ENCODE data around the gene DNMT3A. TPM values are rescaled to one million over a fixed set of nuclear protein-coding genes. Genes with fewer than 3 reads are reported as not detected.

DNMT3A gene
- total RNA-seq, 1 donor from 2014 or later, result 219 TPM

DNA sequence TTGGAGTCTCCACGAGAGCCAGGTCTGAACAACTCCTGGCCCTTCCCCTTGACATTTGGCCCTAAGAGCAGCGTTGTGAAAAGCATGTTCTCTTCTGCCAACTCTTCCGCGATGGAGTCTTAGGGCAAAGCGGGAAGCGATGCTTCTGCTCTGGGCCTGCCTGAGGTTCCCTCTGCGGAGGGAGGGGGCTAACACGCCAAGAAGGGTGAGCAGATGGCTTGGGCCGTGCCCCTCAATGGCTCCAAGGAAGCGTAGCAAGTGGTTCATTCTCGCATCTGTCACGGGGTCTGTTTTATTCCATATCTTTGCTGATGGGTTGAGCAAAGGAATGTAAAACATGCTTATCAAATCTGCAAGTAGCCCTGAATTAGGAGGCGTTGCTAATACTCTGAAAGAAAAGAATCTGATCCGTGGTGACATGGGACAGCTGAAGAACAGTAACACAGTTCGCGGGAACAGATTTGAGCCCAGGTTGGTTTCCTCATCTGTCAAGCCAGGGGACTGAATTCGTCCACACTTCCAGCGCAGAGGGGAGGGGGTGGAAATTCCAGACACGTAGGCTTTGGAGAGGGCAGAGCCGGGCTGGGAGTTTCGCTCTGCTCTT is 38.0 kb downstream of the DNMT3A start:
- Mint-ChIP-seq H3K4me1 (peaks cover 16% of the 10 kb centered on the region), H3K4me3 (no peak overlapping the region), H3K36me3 (peaks cover 17% of the 10 kb centered on the region), H3K27ac (peak overlapping the region; percentile 12), H3K27me3 (ENCODE audit: low read depth) (no peaks in the 10 kb centered on the region), H3K9me3 (no peaks in the 10 kb centered on the region)
- no peak for DNase-seq (ENCODE audit: low spot score in 2 of 2, unreplicated experiment in 2 of 2)
- TF ChIP-seq, protein P1, sequence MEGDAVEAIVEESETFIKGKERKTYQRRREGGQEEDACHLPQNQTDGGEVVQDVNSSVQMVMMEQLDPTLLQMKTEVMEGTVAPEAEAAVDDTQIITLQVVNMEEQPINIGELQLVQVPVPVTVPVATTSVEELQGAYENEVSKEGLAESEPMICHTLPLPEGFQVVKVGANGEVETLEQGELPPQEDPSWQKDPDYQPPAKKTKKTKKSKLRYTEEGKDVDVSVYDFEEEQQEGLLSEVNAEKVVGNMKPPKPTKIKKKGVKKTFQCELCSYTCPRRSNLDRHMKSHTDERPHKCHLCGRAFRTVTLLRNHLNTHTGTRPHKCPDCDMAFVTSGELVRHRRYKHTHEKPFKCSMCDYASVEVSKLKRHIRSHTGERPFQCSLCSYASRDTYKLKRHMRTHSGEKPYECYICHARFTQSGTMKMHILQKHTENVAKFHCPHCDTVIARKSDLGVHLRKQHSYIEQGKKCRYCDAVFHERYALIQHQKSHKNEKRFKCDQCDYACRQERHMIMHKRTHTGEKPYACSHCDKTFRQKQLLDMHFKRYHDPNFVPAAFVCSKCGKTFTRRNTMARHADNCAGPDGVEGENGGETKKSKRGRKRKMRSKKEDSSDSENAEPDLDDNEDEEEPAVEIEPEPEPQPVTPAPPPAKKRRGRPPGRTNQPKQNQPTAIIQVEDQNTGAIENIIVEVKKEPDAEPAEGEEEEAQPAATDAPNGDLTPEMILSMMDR (IDR thresholded peaks at IDR 0.05; ENCODE audit: unreplicated experiment), result no peak

GRCh38 chr2:25302758-25303375 is 38.9 kb downstream of the DNMT3A start:
- Mint-ChIP-seq H3K9me3 (no peaks in the 10 kb centered on the region), H3K4me1 (peaks cover 16% of the 10 kb centered on the region), H3K27ac (no peak overlapping the region), H3K27me3 (ENCODE audit: low read depth) (no peaks in the 10 kb centered on the region), H3K36me3 (peaks cover 18% of the 10 kb centered on the region), H3K4me3 (no peak overlapping the region)
- TF ChIP-seq, protein P1 (IDR thresholded peaks at IDR 0.05; ENCODE audit: unreplicated experiment), result no peak
- DNase-seq (ENCODE audit: low spot score in 2 of 2, unreplicated experiment in 2 of 2), result no peak

DNA sequence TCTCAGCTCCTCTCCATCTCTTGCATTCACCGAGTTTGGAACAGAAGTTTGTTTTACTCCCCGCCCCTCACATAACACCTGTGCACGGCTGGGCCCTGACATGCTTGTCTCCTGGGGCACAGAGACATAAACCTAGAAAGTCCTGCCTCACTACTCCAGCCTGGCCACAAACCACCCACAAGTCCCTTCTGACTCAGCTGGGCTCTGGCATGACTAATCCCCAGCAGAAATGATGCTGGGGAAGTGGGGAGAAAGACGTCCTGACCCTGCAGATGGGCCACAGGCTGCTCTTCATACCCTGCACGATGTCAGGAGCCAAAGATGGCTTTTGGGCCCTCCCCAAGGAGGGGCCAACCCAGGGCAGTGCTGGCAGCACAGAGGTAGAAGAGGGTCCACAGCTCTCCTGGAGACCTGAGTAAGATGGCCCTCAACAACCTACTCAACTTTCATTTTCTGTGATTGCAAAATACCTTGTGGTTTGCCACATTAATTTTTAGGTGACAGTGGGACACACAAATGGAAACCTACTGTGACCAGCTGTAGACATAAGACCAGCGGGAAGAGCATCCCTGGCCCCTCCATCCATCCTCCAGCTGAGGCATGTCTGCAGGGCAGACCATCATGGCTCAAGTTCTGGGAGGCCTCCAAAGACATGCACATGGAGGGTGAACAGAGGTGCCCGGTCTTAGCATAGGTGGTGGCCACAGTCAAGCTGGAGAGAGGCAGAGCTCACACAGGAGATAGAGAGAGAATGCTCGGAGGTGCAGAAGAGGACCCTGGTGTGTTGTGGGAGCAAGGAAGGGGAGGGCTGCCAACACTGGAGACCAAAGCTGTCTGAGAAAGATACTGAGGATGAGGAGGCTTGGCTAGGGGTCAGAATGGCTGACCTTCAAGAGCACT is 40.0 kb downstream of the DNMT3A start:
- H3K36me3 Mint-ChIP-seq, result peaks cover 14% of the 10 kb centered on the region
- no peaks in the 10 kb centered on the region for H3K27me3 Mint-ChIP-seq (ENCODE audit: low read depth)
- no peak for DNase-seq (ENCODE audit: low spot score in 2 of 2, unreplicated experiment in 2 of 2)
- no peak overlapping the region for H3K4me3 Mint-ChIP-seq
- no peaks in the 10 kb centered on the region for H3K9me3 Mint-ChIP-seq
- TF ChIP-seq, protein P1 (IDR thresholded peaks at IDR 0.05; ENCODE audit: unreplicated experiment), result no peak
- H3K27ac Mint-ChIP-seq, result no peak overlapping the region
- H3K4me1 Mint-ChIP-seq, result peaks cover 16% of the 10 kb centered on the region

- DNase-seq (ENCODE audit: low spot score in 2 of 2, unreplicated experiment in 2 of 2), result no peak
- no peaks in the 10 kb centered on the region for H3K27me3 Mint-ChIP-seq (ENCODE audit: low read depth)
- peaks cover 15% of the 10 kb centered on the region for H3K4me1 Mint-ChIP-seq
- H3K36me3 Mint-ChIP-seq, result peaks cover 18% of the 10 kb centered on the region
- TF ChIP-seq, protein P1 (IDR thresholded peaks at IDR 0.05; ENCODE audit: unreplicated experiment), result no peak
- no peaks in the 10 kb centered on the region for H3K9me3 Mint-ChIP-seq
- no peak overlapping the region for H3K27ac Mint-ChIP-seq
- no peak overlapping the region for H3K4me3 Mint-ChIP-seq
Measured at GRCh38 chr2:25300001-25300400, 41.7 kb downstream of the DNMT3A start.

GRCh38 chr2:25298776-25299431 is 42.8 kb downstream of the DNMT3A start:
- DNase-seq (ENCODE audit: low spot score in 2 of 2, unreplicated experiment in 2 of 2), result no peak
- TF ChIP-seq, protein P1 (IDR thresholded peaks at IDR 0.05; ENCODE audit: unreplicated experiment), result no peak
- no peaks in the 10 kb centered on the region for H3K27me3 Mint-ChIP-seq (ENCODE audit: low read depth)
- H3K4me1 Mint-ChIP-seq, result peaks cover 7% of the 10 kb centered on the region
- H3K9me3 Mint-ChIP-seq, result no peaks in the 10 kb centered on the region
- H3K27ac Mint-ChIP-seq, result no peak overlapping the region
- peaks cover 18% of the 10 kb centered on the region for H3K36me3 Mint-ChIP-seq
- no peak overlapping the region for H3K4me3 Mint-ChIP-seq
